ENCODE results near the gene SV2C.
"Not testable (repeated sequence)": the region's sequence is repeated elsewhere in the genome, so short reads cannot be mapped to it uniquely, and the experiment has no call there.

The SV2C gene

GRCh38 chr5:76305269-76305668 is 222.1 kb downstream of the SV2C start:
- DNase-seq, result no peak

DNA sequence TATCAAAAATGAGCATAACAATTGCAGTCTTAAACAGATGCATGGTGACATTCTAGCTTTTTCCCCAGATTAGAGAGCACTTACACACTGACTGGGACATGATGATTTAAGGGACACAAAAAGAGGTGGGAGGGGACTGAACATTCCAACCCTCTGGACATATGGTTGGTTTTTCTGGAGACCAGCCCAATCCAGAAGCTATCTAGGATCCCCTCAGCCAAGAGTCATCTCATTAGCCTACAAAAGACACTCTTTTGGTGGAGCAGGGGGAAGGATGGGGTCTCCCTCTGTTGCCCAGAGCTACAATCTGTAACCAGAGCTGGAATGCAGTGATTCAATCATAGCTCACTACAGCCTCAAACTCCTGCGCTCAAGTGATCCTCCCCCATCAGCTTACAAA is 222.6 kb downstream of the SV2C start:
- DNase-seq, result no peak

DNA sequence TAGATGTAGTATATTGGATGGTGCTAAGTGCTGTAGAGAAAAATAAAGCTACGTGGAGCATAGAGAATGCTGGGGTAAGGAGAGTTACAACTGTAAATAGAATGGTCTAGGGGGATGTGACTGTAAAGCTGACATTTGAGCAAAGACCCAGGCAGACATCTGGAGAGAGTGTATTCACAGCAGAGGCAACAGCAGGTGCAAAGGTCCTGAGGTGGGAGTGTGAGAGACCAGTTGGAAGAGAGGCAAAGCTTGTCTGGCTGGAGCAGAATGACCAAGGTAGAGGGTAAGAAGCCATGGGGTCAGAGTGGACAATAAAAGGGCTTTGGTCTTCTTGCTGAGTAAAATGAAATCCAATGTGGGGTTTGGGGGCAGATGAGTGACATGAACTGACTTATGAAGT is 227.0 kb downstream of the SV2C start:
- DNase-seq, result no peak

DNA sequence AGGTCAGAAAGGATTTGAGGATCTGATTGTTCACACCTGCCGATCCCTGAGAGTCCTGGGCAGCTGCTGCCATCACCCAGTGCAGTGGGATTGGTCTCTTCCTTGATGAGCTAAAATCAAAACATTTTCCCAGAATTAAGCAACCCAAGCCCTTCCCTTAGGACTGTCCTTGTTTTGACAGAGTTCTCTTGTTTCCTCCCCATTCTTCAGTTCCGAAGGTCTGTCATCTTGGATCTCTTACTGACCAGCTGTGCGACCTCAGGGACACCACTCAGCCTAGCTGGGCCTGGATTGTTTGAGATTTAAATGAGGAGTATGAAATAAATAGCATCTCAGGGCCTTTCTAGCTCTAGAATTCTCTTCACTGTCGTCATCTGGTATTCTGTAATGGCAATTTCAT is 229.6 kb downstream of the SV2C start:
- DNase-seq, result no peak

- DNase-seq, result no peak
Observed at GRCh38 chr5:76314643-76315042, 231.5 kb downstream of the SV2C start.

DNA sequence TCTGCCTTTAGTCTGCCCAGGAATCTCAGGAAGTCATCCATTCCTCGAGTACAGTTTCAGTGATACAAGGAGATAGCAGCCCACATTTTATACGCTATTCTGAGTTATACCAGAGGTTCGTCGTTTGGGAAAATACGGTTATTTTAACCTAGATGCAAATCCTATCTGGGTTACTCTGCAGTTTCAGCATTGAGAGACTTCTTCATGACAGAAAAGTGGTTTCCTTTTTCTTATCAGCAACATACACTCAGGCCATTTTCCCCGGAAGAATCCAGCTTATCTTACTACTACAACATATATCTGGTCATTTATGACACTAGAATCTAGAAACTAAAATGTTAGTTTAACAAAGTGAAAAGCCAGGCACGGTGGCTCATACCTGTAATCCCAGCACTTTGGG is 236.5 kb downstream of the SV2C start:
- no peak for DNase-seq

GRCh38 chr5:76323494-76323893 is 240.3 kb downstream of the SV2C start:
- not testable (repeated sequence) for DNase-seq

DNA sequence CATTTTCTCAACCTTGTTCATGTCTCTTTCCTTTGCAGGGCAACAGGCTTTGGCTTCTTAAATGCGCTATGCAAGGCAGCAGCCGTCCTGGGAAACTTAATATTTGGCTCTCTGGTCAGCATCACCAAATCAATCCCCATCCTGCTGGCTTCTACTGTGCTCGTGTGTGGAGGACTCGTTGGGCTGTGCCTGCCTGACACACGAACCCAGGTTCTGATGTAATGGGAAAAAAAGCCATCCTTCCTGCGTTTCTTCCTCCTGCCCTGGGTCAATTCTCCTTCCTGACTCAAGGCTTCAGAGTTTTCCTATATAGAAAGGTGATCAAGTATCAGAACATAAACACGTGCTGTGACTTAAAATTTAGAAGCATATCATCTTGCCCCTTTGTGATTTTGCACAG is 242.1 kb downstream of the SV2C start:
- no peak for DNase-seq

- no peak for DNase-seq
Observed at GRCh38 chr5:76325876-76326491, 242.8 kb downstream of the SV2C start.

- no peak for DNase-seq
Observed at GRCh38 chr5:76326577-76327302, 243.6 kb downstream of the SV2C start.

- DNase-seq, result no peak
Observed at GRCh38 chr5:76329346-76329745, 246.2 kb downstream of the SV2C start.

GRCh38 chr5:76331126-76331525 is 247.9 kb downstream of the SV2C start:
- DNase-seq, result no peak

GRCh38 chr5:76332102-76332501 is 248.9 kb downstream of the SV2C start:
- no peak for DNase-seq

GRCh38 chr5:76332611-76333205 is 249.5 kb downstream of the SV2C start:
- DNase-seq, result no peak

- no peak for DNase-seq
Observed at GRCh38 chr5:76333571-76333970, 250.4 kb downstream of the SV2C start.

- no peak for DNase-seq
Observed at GRCh38 chr5:76334574-76334973, 251.4 kb downstream of the SV2C start.

DNA sequence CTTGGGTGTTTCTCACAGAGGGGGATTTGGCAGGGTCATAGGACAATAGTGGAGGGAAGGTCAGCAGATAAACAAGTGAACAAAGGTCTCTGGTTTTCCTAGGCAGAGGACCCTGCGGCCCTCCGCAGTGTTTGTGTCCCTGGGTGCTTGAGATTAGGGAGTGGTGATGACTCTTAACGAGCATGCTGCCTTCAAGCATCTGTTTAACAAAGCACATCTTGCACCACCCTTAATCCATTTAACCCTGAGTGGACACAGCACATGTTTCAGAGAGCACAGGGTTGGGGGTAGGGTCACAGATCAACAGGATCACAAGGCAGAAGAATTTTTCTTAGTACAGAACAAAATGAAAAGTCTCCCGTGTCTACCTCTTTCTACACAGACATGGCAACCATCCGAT is 252.3 kb downstream of the SV2C start:
- not testable (repeated sequence) for DNase-seq

- not testable (repeated sequence) for DNase-seq
Observed at GRCh38 chr5:76336253-76336809, 253.1 kb downstream of the SV2C start.

DNA sequence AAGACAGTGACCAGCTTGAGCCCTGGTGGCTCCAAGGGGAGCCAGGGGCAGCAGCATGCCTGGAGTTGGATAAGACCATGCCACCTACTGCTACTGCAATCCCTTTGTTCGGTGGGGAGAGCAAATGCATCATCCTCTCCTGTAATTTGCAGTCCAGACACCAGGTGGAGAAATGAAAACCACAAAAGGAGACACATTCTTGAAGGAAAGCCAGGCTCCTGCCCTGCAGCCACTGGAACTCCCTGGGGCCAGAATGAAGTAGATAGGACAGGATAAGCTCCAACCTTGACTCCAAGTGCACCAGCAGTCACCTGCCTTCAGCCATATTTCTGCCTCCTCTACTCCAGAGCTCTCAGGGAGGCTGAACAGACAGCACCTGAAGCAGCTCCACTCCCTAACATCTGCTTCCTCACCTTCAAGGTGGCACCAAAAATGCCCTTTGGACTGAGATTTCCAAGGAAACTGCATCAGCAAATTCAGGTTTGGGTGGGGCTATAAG is 254.8 kb downstream of the SV2C start:
- DNase-seq, result no peak

GRCh38 chr5:76339919-76340318 is 256.7 kb downstream of the SV2C start:
- no peak for DNase-seq

GRCh38 chr5:76341651-76342334 is 258.6 kb downstream of the SV2C start:
- no peak for DNase-seq

- DNase-seq, result no peak
Observed at GRCh38 chr5:76342474-76342873, 259.3 kb downstream of the SV2C start.

GRCh38 chr5:76345582-76345981 is 262.4 kb downstream of the SV2C start:
- no peak for DNase-seq
